Measurements from ENCODE around the gene TPRN. TPM values are rescaled to one million over a fixed set of nuclear protein-coding genes. Genes with fewer than 3 reads are reported as not detected.

TPRN gene
- polyA plus RNA-seq, 1 of the 3 experiments (the other 2 are of a cell fraction), result 5.2 TPM

DNA sequence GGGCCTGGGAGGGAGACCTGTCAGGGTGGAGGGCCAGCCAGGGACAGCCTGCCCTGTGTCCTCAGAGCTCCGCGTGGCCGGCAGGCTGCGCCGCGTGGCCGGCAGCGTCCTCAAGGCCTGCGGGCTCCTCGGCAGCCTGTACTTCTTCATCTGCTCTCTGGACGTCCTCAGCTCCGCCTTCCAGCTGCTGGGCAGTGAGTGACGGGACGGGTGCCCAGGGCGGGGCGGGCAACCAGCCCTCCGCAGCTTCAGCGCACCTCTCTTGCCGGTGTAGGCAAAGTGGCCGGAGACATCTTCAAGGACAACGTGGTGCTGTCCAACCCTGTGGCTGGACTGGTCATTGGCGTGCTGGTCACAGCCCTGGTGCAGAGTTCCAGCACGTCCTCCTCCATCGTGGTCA is 32.0 kb upstream of the TPRN start (continued):
- TF ChIP-seq RXRA (IDR thresholded peaks at IDR 0.05; ENCODE audit: borderline replicate concordance, low read depth) (no peak), JUND (IDR thresholded peaks at IDR 0.05) (no peak), FOXJ3 (CRISPR knock-in tag; IDR thresholded peaks at IDR 0.05) (no peak), SMC3 (IDR thresholded peaks at IDR 0.05; ENCODE audit: low read depth, low read length) (no peak), POLR2AphosphoS5 (IDR thresholded peaks at IDR 0.05; ENCODE audit: low read depth, low read length) (no peak), TCF12 (IDR thresholded peaks at IDR 0.05) (no peak), MEF2A (IDR thresholded peaks at IDR 0.05; ENCODE audit: borderline replicate concordance, low read depth) (no peak)
- TF ChIP-seq, protein P1, sequence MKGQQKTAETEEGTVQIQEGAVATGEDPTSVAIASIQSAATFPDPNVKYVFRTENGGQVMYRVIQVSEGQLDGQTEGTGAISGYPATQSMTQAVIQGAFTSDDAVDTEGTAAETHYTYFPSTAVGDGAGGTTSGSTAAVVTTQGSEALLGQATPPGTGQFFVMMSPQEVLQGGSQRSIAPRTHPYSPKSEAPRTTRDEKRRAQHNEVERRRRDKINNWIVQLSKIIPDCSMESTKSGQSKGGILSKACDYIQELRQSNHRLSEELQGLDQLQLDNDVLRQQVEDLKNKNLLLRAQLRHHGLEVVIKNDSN (IDR thresholded peaks at IDR 0.05; ENCODE audit: borderline replicate concordance, low read depth), result no peak
- TF ChIP-seq, protein P2, sequence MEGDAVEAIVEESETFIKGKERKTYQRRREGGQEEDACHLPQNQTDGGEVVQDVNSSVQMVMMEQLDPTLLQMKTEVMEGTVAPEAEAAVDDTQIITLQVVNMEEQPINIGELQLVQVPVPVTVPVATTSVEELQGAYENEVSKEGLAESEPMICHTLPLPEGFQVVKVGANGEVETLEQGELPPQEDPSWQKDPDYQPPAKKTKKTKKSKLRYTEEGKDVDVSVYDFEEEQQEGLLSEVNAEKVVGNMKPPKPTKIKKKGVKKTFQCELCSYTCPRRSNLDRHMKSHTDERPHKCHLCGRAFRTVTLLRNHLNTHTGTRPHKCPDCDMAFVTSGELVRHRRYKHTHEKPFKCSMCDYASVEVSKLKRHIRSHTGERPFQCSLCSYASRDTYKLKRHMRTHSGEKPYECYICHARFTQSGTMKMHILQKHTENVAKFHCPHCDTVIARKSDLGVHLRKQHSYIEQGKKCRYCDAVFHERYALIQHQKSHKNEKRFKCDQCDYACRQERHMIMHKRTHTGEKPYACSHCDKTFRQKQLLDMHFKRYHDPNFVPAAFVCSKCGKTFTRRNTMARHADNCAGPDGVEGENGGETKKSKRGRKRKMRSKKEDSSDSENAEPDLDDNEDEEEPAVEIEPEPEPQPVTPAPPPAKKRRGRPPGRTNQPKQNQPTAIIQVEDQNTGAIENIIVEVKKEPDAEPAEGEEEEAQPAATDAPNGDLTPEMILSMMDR (IDR thresholded peaks at IDR 0.05), result no peak

DNA sequence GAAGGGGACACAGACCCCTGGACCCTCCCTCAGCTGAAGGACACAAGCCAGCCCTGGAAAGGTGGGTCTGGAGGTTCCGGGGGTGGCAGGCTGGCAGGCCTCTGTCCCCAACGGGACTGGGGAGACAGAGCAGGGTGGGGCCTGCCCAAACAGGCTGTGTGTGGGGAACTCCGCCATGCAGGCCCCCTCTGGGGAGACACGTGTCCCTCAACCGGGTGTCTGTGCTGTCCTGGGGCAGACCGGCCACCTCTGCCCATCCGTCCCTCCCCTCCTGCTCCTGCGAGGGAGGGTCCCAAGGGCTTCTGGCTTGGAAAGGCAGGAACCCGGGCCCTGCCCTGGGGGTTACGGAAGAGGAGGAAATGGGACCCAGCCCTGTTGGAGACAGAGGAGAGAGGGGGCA is 31.6 kb upstream of the TPRN start:
- H3K9me3 ChIP-seq, result no peaks in the 10 kb centered on the region
- peaks cover 0 to 33% of the 10 kb centered on the region in 2 experiments; a peak in 1 of 4 replicates for H3K4me1 ChIP-seq (ENCODE audit: control insufficient read depth in 1 of 2, insufficient read depth in 2 of 2, low read depth in 1 of 2, low read length in 1 of 2)
- TF ChIP-seq RCOR1 (IDR thresholded peaks at IDR 0.05; ENCODE audit: low read length), result no peak
- no peak overlapping the region for H3K27ac ChIP-seq (ENCODE audit: low read depth in 2 of 2, low read length in 1 of 2)
- no peak for DNase-seq
- ChIA-PET POLR2A (no interaction called here), CTCF (no interaction called here)
- H3K36me3 ChIP-seq (replicated peaks in 1 of 2; ENCODE audit: control insufficient read depth in 1 of 2, insufficient read depth in 2 of 2, low read length in 1 of 2), result no peaks in the 10 kb centered on the region
- H3F3A ChIP-seq (replicated peaks; ENCODE audit: insufficient read depth), result peaks cover 7% of the 10 kb centered on the region
- no peak overlapping the region for H3K9ac ChIP-seq
- H3K79me2 ChIP-seq (ENCODE audit: insufficient read depth), result no peaks in the 10 kb centered on the region
- H3K9me2 ChIP-seq, result no peaks in the 10 kb centered on the region
- H3K4me3 ChIP-seq (ENCODE audit: low read depth in 2 of 2, low read length in 1 of 2), result no peak overlapping the region
- 64% methylated on average over 7 of the region's 10 CpGs for WGBS (ENCODE audit: low lambda C conversion rate)
- H3K4me2 ChIP-seq, result no peak overlapping the region
- H4K20me1 ChIP-seq (ENCODE audit: insufficient read depth), result no peaks in the 10 kb centered on the region
- no peaks in the 10 kb centered on the region for H3K27me3 ChIP-seq (ENCODE audit: insufficient read depth)
- H2AFZ ChIP-seq (ENCODE audit: low read depth), result no peak overlapping the region

DNA sequence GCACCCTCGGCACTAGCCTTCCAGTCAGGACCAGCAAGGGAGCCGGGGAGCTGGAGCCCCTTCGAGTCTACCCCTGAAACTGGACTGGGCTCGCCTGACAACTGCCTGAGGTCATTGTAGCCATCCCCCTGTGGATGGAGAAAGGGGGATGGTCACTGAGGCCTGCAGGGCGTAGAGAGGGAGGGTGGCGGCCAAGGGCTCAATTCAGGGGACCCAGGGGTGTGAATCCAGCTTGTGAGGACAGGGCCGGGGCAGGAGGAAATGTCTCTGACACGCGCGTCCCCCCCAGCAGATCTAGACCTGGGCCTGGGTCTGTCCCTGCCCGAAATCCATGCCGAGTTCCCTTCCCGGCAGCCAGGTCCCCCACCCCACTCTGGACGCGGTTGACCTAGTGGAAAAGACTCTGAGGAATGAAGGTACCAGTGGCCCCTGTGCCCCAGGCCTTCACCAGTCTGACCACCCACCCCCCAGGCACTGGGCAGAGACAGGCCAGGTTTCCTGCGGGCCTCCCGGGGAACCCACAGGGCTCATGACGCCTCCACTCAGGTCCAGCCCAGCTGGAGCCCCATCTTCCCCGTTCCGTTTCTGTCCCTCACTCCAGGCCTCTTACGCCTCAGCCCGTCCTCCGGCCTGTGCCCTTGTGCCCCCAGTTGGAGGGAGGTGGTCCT is 31.0 kb upstream of the TPRN start:
- H3K4me2 ChIP-seq, result no peak overlapping the region
- H3K27ac ChIP-seq (ENCODE audit: low read depth in 2 of 2, low read length in 1 of 2), result no peak overlapping the region
- no peak overlapping the region for H3K4me3 ChIP-seq (ENCODE audit: low read depth in 2 of 2, low read length in 1 of 2)
- no peaks in the 10 kb centered on the region for H4K20me1 ChIP-seq (ENCODE audit: insufficient read depth)
- 93% methylated on average over 19 of the region's 23 CpGs for WGBS (ENCODE audit: low lambda C conversion rate)
- peaks cover 11% of the 10 kb centered on the region for H3F3A ChIP-seq (replicated peaks; ENCODE audit: insufficient read depth)
- no peaks in the 10 kb centered on the region for H3K9me2 ChIP-seq
- H3K27me3 ChIP-seq (ENCODE audit: insufficient read depth), result no peaks in the 10 kb centered on the region
- POLR2A ChIA-PET, result no interaction called here
- H3K9ac ChIP-seq, result no peak overlapping the region
- no peak for DNase-seq
- no peaks in the 10 kb centered on the region for H3K9me3 ChIP-seq
- no peaks in the 10 kb centered on the region for H3K36me3 ChIP-seq (replicated peaks in 1 of 2; ENCODE audit: control insufficient read depth in 1 of 2, insufficient read depth in 2 of 2, low read length in 1 of 2)
- H3K4me1 ChIP-seq (ENCODE audit: control insufficient read depth in 1 of 2, insufficient read depth in 2 of 2, low read depth in 1 of 2, low read length in 1 of 2), result peaks cover 0 to 34% of the 10 kb centered on the region in 2 experiments; a peak in 1 of 4 replicates
- CTCF ChIA-PET, result no interaction called here
- TF ChIP-seq, protein P3, sequence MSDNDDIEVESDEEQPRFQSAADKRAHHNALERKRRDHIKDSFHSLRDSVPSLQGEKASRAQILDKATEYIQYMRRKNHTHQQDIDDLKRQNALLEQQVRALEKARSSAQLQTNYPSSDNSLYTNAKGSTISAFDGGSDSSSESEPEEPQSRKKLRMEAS (IDR thresholded peaks at IDR 0.05; ENCODE audit: low read depth), result no peak
- no peak for TF ChIP-seq MEF2A (IDR thresholded peaks at IDR 0.05; ENCODE audit: borderline replicate concordance, low read depth)
- no peak overlapping the region for H2AFZ ChIP-seq (ENCODE audit: low read depth)
- H3K79me2 ChIP-seq (ENCODE audit: insufficient read depth), result no peaks in the 10 kb centered on the region
